Measurements from ENCODE around the gene S100A8.

S100A8 gene

DNA sequence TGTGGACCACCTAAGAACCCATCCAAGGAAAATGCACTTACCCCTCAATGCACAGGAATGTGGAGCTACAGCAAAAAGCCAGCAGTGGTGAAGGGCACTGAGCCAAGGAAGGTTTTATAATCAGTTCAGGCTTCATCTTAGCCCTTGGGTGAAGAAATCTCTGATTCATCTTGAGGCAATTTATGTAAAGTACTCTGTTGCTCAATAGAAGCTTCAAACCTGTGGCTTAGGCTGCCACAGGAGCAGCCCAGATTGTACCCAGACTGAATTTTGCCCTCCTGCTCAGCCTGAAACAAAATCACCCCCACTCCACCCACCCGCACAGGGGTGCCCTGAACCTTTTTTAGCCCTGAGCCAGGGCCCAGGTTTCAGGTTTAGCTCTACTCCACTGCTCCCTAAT lies 15.4 kb downstream of the S100A8 start, which contains the start of gene S100A12:
TSS of gene S100A12 (minus strand) at position 111 of the 400 bp plus-strand sequence. CDS start 1,029 bp downstream, outside the sequence.
- FAIRE-seq = no peak
- DNase-seq (ENCODE audit: insufficient read length, low spot score) = no peak
- TF ChIP-seq, protein P1, sequence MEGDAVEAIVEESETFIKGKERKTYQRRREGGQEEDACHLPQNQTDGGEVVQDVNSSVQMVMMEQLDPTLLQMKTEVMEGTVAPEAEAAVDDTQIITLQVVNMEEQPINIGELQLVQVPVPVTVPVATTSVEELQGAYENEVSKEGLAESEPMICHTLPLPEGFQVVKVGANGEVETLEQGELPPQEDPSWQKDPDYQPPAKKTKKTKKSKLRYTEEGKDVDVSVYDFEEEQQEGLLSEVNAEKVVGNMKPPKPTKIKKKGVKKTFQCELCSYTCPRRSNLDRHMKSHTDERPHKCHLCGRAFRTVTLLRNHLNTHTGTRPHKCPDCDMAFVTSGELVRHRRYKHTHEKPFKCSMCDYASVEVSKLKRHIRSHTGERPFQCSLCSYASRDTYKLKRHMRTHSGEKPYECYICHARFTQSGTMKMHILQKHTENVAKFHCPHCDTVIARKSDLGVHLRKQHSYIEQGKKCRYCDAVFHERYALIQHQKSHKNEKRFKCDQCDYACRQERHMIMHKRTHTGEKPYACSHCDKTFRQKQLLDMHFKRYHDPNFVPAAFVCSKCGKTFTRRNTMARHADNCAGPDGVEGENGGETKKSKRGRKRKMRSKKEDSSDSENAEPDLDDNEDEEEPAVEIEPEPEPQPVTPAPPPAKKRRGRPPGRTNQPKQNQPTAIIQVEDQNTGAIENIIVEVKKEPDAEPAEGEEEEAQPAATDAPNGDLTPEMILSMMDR (IDR thresholded peaks at IDR 0.05; ENCODE audit: insufficient read depth, missing control alignments) = no peak

DNA sequence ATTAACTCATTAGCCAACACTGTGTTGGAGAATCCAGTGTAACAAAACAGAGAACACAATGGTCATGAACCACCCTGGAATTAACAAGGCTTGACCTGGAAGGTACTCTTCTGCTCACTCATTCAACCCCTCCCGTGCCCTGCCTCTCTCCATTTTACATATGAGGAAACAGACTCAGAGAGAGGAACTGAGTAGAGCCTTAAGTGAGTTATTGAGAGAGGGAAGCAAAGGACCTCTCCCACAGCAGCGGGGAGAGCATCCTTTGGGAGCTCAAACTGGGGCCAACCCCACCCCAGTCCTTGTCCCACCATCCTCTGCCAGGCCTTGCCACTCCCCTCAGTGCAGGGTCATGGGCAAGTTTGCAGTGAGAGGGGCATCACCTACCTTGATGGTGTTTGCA lies 16.8 kb downstream of the S100A8 start:
- no peak for DNase-seq (ENCODE audit: insufficient read length, low spot score)
- TF ChIP-seq, protein P1 (IDR thresholded peaks at IDR 0.05; ENCODE audit: insufficient read depth, missing control alignments) = no peak
- no peak for FAIRE-seq

DNA sequence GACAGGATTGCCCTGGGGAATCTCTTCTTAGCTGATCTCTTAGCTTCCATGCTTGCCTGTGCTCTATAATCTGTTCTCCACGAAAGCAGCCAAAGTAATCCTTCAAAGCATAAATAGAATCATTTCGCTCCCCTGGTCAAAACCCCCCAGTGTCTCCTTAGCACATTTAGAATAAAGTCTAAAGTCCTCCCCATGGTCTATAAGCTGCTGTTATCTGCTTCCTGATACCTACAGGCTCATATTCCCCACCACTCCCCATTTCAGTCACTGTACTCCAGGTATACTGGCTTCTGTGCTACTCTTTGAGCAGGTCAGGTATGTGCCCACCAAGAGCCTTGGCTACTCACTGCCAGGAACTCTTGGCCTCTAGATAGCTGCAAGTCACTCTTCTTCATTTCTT lies 18.3 kb downstream of the S100A8 start:
- no peak for FAIRE-seq
- no peak for DNase-seq (ENCODE audit: insufficient read length, low spot score)
- TF ChIP-seq, protein P1 (IDR thresholded peaks at IDR 0.05; ENCODE audit: insufficient read depth, missing control alignments) = no peak

DNA sequence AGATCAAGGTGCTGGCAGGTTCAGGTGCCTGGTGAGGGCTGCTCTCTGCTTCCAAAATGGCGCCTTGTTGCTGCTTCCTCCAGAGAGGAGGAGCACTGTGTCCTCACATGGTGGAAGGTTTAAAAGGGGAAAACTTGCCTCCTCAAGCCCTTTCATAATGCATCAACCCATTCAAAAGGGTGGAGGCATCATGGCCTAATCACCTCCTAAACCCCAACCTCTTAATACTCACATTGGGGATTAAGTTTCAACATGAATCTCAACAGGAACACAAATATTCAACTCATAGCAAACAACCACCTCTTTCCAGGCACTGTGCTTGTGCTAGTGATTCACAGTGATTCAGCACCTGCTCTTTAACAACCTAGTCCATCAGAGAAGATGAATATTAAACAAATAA lies 19.6 kb downstream of the S100A8 start:
- TF ChIP-seq, protein P1 (IDR thresholded peaks at IDR 0.05; ENCODE audit: insufficient read depth, missing control alignments) = no peak
- FAIRE-seq = no peak
- no peak for DNase-seq (ENCODE audit: insufficient read length, low spot score)

DNA sequence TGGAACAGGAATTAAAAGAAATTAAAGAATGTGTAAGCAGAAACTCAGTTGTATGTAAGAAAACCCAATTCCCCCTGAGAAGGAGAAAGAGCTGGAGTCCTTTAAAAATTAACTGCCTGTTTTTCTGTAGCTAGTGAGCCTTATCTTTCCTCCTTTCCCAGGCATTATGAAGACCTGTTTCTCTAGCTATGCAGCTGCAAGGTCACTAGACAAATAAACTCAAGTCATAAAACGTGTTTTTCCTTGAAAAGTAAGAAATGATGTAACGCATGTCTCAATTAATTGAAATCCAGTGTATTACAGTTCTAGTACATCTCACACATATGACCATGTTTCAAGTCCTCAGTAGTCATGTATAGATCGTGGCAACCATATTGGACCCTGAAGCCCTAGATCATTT lies 20.7 kb downstream of the S100A8 start:
- no peak for DNase-seq (ENCODE audit: insufficient read length, low spot score)
- FAIRE-seq = no peak
- TF ChIP-seq, protein P1 (IDR thresholded peaks at IDR 0.05; ENCODE audit: insufficient read depth, missing control alignments) = no peak

DNA sequence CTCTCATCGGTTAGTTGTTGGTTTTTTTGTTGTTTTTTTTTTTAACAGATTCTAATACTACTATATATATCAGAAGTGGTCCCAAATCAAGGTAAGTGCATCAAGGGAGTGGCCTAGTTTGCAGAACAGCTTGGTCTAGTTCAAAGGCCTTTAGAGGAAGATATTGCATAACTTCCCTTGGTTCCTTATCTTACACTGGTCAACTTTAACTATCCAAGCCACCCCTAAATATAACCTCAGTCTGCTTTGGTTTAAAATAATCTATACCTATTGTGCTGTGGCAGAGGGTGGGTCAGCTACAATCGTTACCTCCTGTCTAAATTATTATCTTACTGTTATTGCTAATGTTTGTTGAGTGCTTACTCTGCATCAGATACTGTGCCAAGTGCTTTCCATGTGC lies 22.4 kb downstream of the S100A8 start:
- DNase-seq (ENCODE audit: insufficient read length, low spot score) (no peak), FAIRE-seq (no peak)
- TF ChIP-seq, protein P1 (IDR thresholded peaks at IDR 0.05; ENCODE audit: insufficient read depth, missing control alignments) = no peak

DNA sequence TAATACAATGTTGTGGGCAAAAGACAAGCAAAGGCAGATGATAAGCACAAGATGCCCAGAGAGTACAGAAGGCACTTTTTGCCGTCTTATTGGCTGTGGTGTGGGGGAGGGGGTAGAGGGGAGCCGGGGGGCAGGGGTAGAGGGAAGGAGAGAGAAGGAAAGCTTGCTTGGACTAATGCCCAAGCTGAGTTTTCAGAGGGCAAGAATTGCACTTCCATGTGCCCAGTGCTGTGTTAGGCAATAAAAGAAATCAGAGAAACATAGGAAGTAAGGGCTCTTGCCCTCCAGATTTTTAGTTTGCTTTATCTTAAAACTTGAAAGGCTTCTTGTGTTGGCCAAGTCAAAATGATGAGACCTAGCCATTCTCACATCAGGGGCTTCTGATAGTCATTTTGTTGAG lies 23.8 kb downstream of the S100A8 start:
- no peak for FAIRE-seq
- no peak for DNase-seq (ENCODE audit: insufficient read length, low spot score)
- TF ChIP-seq, protein P1 (IDR thresholded peaks at IDR 0.05; ENCODE audit: insufficient read depth, missing control alignments) = no peak

All from D721Med (cell line).